HG03159 (cell line): Measurements from ENCODE around the gene DUOX2.
"Not testable (repeated sequence)": the region's sequence is repeated elsewhere in the genome, so short reads cannot be mapped to it uniquely, and the experiment has no call there.

Experiments
- ATAC-seq: cut with Tn5 transposase; IDR thresholded peaks from one replicate; pipeline ENCODE4 v1.9.1; 2021; ENCODE audit warnings: mild to moderate bottlenecking, moderate library complexity; ENCODE audit not compliant: unreplicated experiment

DUOX2 gene

GRCh38 chr15:45139770-45140169 is 25.8 kb upstream of the DUOX2 start:
- no peak for ATAC-seq

- ATAC-seq: no peak
These were observed 25.1 kb upstream of the DUOX2 start for GRCh38 chr15:45138814-45139765.

GRCh38 chr15:45137703-45138102 is 23.7 kb upstream of the DUOX2 start:
- no peak for ATAC-seq

GRCh38 chr15:45136378-45136764 is 22.4 kb upstream of the DUOX2 start:
- ATAC-seq: no peak

GRCh38 chr15:45135705-45136377 is 21.9 kb upstream of the DUOX2 start:
- ATAC-seq: not testable (repeated sequence)

GRCh38 chr15:45134682-45135604 is 21.0 kb upstream of the DUOX2 start:
- ATAC-seq: no peak

GRCh38 chr15:45134046-45134445 is 20.1 kb upstream of the DUOX2 start:
- no peak for ATAC-seq

GRCh38 chr15:45133561-45133920 is 19.6 kb upstream of the DUOX2 start:
- ATAC-seq: no peak

GRCh38 chr15:45132844-45133560 is 19.0 kb upstream of the DUOX2 start:
- ATAC-seq: no peak

GRCh38 chr15:45131510-45131909 is 17.5 kb upstream of the DUOX2 start:
- no peak for ATAC-seq

- ATAC-seq: no peak
These were observed 16.5 kb upstream of the DUOX2 start for GRCh38 chr15:45130291-45131000.

GRCh38 chr15:45129651-45130129 is 15.7 kb upstream of the DUOX2 start, which contains the start of the genes DUOX1 and DUOXA1:
TSS of gene DUOX1 (plus strand) at chr15:45129994. CDS start at chr15:45131967, 1,973 bp downstream.
TSS of gene DUOXA1 (minus strand) at chr15:45129879. CDS start at chr15:45123014, 6,865 bp downstream.
- ATAC-seq: no peak

- ATAC-seq: no peak
These were observed 15.1 kb upstream of the DUOX2 start for GRCh38 chr15:45128971-45129639.

- ATAC-seq: no peak
These were observed 12.7 kb upstream of the DUOX2 start for GRCh38 chr15:45126535-45127158.

- no peak for ATAC-seq
These were observed 9.4 kb upstream of the DUOX2 start for GRCh38 chr15:45123397-45123796.

GRCh38 chr15:45122719-45123118 is 8.7 kb upstream of the DUOX2 start:
- no peak for ATAC-seq

- no peak for ATAC-seq
These were observed 7.9 kb upstream of the DUOX2 start for GRCh38 chr15:45121706-45122417.

GRCh38 chr15:45121020-45121419 is 7.0 kb upstream of the DUOX2 start:
- no peak for ATAC-seq
